NCI-H2196 (cell line): ENCODE data around the gene NALCN.
"Not testable (repeated sequence)": the region's sequence is repeated elsewhere in the genome, so short reads cannot be mapped to it uniquely, and the experiment has no call there.

Source experiments
- DNase-seq: peaks from one replicate; lab custom pipeline; 2025; ENCODE audit not compliant: unreplicated experiment; lab: John Stamatoyannopoulos, UW

NALCN gene

GRCh38 chr13:101343128-101343787 lies 73.0 kb downstream of the NALCN start:
- DNase-seq = no peak

- no peak for DNase-seq
These were observed 74.8 kb downstream of the NALCN start for GRCh38 chr13:101341464-101341863.

GRCh38 chr13:101339202-101339601 lies 77.1 kb downstream of the NALCN start:
- no peak for DNase-seq

GRCh38 chr13:101332583-101332982 lies 83.7 kb downstream of the NALCN start:
- no peak for DNase-seq

GRCh38 chr13:101331731-101332130 lies 84.6 kb downstream of the NALCN start:
- no peak for DNase-seq

GRCh38 chr13:101327871-101328270 lies 88.4 kb downstream of the NALCN start:
- DNase-seq = no peak

GRCh38 chr13:101326710-101327109 lies 89.6 kb downstream of the NALCN start:
- DNase-seq = no peak

GRCh38 chr13:101325423-101325822 lies 90.9 kb downstream of the NALCN start:
- no peak for DNase-seq

- DNase-seq = no peak
These were observed 92.7 kb downstream of the NALCN start for GRCh38 chr13:101323601-101324000.

GRCh38 chr13:101317986-101318523 lies 98.3 kb downstream of the NALCN start:
- DNase-seq = no peak

- DNase-seq = not testable (repeated sequence)
These were observed 102.8 kb downstream of the NALCN start for GRCh38 chr13:101313479-101313878.

GRCh38 chr13:101309014-101309619 lies 107.2 kb downstream of the NALCN start:
- no peak for DNase-seq

GRCh38 chr13:101308247-101309013 lies 107.9 kb downstream of the NALCN start:
- no peak for DNase-seq

GRCh38 chr13:101307181-101307701 lies 109.1 kb downstream of the NALCN start:
- no peak for DNase-seq

- no peak for DNase-seq
These were observed 109.5 kb downstream of the NALCN start for GRCh38 chr13:101306773-101307172.

- no peak for DNase-seq
These were observed 110.3 kb downstream of the NALCN start for GRCh38 chr13:101305981-101306411.

GRCh38 chr13:101303521-101303920 lies 112.8 kb downstream of the NALCN start:
- no peak for DNase-seq

- no peak for DNase-seq
These were observed 115.3 kb downstream of the NALCN start for GRCh38 chr13:101301053-101301452.

- no peak for DNase-seq
These were observed 115.8 kb downstream of the NALCN start for GRCh38 chr13:101300531-101300930.

- DNase-seq = no peak
These were observed 117.8 kb downstream of the NALCN start for GRCh38 chr13:101298517-101298916.

- DNase-seq = no peak
These were observed 118.5 kb downstream of the NALCN start for GRCh38 chr13:101297794-101298193.

GRCh38 chr13:101292711-101293110 lies 123.6 kb downstream of the NALCN start:
- DNase-seq = no peak
